DOHH2 (cell line): ENCODE data around the gene SPECC1L.
A peak's percentile ranks its signal among the peaks of the same experiment; 100 is the strongest.

Experiments used
- H3F3A ChIP-seq: fragments of 200-600 bp; sonication (generic), shearing (Covaris generic); 2 replicates; pipeline ENCODE4 v1.6.0; 2016; ENCODE audit warnings: antibody characterized with exemption, mild to moderate bottlenecking; ENCODE audit not compliant: control insufficient read depth, insufficient read depth
- H3K27ac ChIP-seq: fragments of 200-600 bp; sonication (generic); 2 replicates; pipeline ENCODE4 v1.5.1; 2014; ENCODE audit warnings: low read depth, mild to moderate bottlenecking, low read length, moderate library complexity
- H3K27me3 ChIP-seq: fragments of 200-600 bp; sonication (generic); 2 replicates; pipeline ENCODE4 v1.6.1; 2014; ENCODE audit warnings: mild to moderate bottlenecking, low read length, mixed read lengths; ENCODE audit not compliant: control insufficient read depth
- H3K36me3 ChIP-seq: fragments of 200-600 bp; sonication (generic); 2 replicates; pipeline ENCODE4 v1.6.1; 2014; ENCODE audit warnings: mild to moderate bottlenecking, low read length, moderate library complexity, mixed read lengths; ENCODE audit not compliant: control insufficient read depth
- H3K4me1 ChIP-seq: fragments of 200-600 bp; sonication (generic); 2 replicates; pipeline ENCODE4 v1.6.1; 2014; ENCODE audit warnings: mild to moderate bottlenecking, low read length, mixed read lengths; ENCODE audit not compliant: control insufficient read depth
- H3K4me2 ChIP-seq: fragments of 200-600 bp; sonication (generic); 2 replicates; pipeline ENCODE4 v1.6.0; 2014; ENCODE audit warnings: mild to moderate bottlenecking, low read length, moderate library complexity
- H3K4me3 ChIP-seq: fragments of 200-600 bp; sonication (generic); 2 replicates; pipeline ENCODE4 v1.5.1; 2014; ENCODE audit warnings: mild to moderate bottlenecking, low read length, mixed read lengths
- H3K79me2 ChIP-seq: fragments of 200-600 bp; sonication (generic); 2 replicates; pipeline ENCODE4 v1.6.1; 2014; ENCODE audit warnings: mild to moderate bottlenecking, low read length, mixed read lengths; ENCODE audit not compliant: control insufficient read depth
- H3K9me2 ChIP-seq: fragments of 200-600 bp; sonication (generic); replicated peaks from 2 replicates; pipeline ENCODE4 v1.6.1; 2014; ENCODE audit warnings: mild to moderate bottlenecking, low read length, mixed read lengths; ENCODE audit not compliant: control insufficient read depth
- H3K9me3 ChIP-seq: fragments of 200-600 bp; sonication (generic); 2 replicates; pipeline ENCODE4 v1.6.1; 2014; ENCODE audit warnings: antibody characterized with exemption, low read length, mixed read lengths; ENCODE audit not compliant: control insufficient read depth, insufficient read depth
- H4K20me1 ChIP-seq: fragments of 200-600 bp; sonication (generic); 2 replicates; pipeline ENCODE4 v1.6.0; 2014; ENCODE audit warnings: low read depth, mild to moderate bottlenecking, antibody characterized with exemption, low read length, moderate library complexity; ENCODE audit not compliant: control insufficient read depth, insufficient read depth
- EZH2phosphoT487 ChIP-seq: fragments of 200-600 bp; sonication (generic); IDR thresholded peaks from 2 replicates; pipeline ENCODE4 v1.6.1; 2017; ENCODE audit warnings: borderline replicate concordance, mild to moderate bottlenecking, antibody characterized with exemption, low read length, moderate library complexity, mixed read lengths
- TF ChIP-seq, protein P1 (sequence below): fragments of 200-600 bp; sonication (generic); IDR thresholded peaks from one replicate; pipeline ENCODE4 v1.5.1; 2014; ENCODE audit warnings: antibody characterized with exemption, mild to moderate bottlenecking, low read depth, low read length; ENCODE audit not compliant: poor library complexity, severe bottlenecking

Gene SPECC1L

GRCh38 chr22:24325105-24325757 is 54.6 kb downstream of the SPECC1L start:
- Histone ChIP-seq H3K9me2 (no peaks in the 10 kb centered on the region), H3K4me3 (no peak overlapping the region), H3K27ac (no peak overlapping the region; the same call in 1 of the 2 replicates), H3F3A (peaks cover 18% of the 10 kb centered on the region), H3K9me3 (no peaks in the 10 kb centered on the region), H3K36me3 (peaks cover 84% of the 10 kb centered on the region), H3K27me3 (no peaks in the 10 kb centered on the region), H3K4me1 (peaks cover 22% of the 10 kb centered on the region), H4K20me1 (no peaks in the 10 kb centered on the region), H3K79me2 (peaks cover 20% of the 10 kb centered on the region), H3K4me2 (peak overlapping the region; percentile 35)
- no peak for TF ChIP-seq EZH2phosphoT487
- TF ChIP-seq, protein P1, sequence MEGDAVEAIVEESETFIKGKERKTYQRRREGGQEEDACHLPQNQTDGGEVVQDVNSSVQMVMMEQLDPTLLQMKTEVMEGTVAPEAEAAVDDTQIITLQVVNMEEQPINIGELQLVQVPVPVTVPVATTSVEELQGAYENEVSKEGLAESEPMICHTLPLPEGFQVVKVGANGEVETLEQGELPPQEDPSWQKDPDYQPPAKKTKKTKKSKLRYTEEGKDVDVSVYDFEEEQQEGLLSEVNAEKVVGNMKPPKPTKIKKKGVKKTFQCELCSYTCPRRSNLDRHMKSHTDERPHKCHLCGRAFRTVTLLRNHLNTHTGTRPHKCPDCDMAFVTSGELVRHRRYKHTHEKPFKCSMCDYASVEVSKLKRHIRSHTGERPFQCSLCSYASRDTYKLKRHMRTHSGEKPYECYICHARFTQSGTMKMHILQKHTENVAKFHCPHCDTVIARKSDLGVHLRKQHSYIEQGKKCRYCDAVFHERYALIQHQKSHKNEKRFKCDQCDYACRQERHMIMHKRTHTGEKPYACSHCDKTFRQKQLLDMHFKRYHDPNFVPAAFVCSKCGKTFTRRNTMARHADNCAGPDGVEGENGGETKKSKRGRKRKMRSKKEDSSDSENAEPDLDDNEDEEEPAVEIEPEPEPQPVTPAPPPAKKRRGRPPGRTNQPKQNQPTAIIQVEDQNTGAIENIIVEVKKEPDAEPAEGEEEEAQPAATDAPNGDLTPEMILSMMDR, result peak; percentile 64

GRCh38 chr22:24326266-24326665 is 55.6 kb downstream of the SPECC1L start:
- no peaks in the 10 kb centered on the region for H4K20me1 ChIP-seq
- no peak overlapping the region for H3K4me2 ChIP-seq
- TF ChIP-seq, protein P1, result no peak
- no peak for TF ChIP-seq EZH2phosphoT487
- H3F3A ChIP-seq, result peaks cover 20% of the 10 kb centered on the region
- no peaks in the 10 kb centered on the region for H3K9me3 ChIP-seq
- H3K9me2 ChIP-seq, result no peaks in the 10 kb centered on the region
- H3K4me1 ChIP-seq, result peaks cover 31% of the 10 kb centered on the region
- peaks cover 84% of the 10 kb centered on the region for H3K36me3 ChIP-seq
- no peak overlapping the region for H3K4me3 ChIP-seq
- no peak overlapping the region for H3K27ac ChIP-seq
- H3K27me3 ChIP-seq, result no peaks in the 10 kb centered on the region
- peaks cover 20% of the 10 kb centered on the region for H3K79me2 ChIP-seq

DNA sequence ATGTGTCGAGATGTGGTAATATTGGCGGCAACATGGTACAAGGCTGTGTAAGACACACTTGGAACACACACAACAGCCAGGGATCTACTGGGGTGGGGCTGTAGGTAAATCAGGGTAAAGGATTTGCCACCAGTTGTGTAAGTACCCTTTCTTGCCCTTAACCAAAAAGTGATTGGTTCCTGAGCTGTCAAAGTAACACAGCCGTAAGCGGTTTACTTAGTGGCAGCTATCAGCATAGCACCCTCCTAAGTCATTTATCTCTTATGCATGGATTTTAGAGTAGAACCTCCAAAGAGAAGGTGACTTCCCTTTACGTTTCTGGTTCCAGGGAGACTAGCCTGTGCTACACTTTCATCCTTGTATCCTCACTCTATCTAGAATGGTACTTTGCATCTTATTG is 57.2 kb downstream of the SPECC1L start:
- Histone ChIP-seq H3K4me2 (no peak overlapping the region), H3K27me3 (no peaks in the 10 kb centered on the region), H3K4me1 (peaks cover 41% of the 10 kb centered on the region), H3K79me2 (peaks cover 19% of the 10 kb centered on the region), H4K20me1 (no peaks in the 10 kb centered on the region), H3K36me3 (peaks cover 82% of the 10 kb centered on the region), H3F3A (peaks cover 22% of the 10 kb centered on the region), H3K9me3 (no peaks in the 10 kb centered on the region), H3K9me2 (no peaks in the 10 kb centered on the region), H3K27ac (no peak overlapping the region), H3K4me3 (no peak overlapping the region)
- TF ChIP-seq EZH2phosphoT487, result no peak
- TF ChIP-seq, protein P1, result no peak
